Measurements from ENCODE around the gene PARD3.

DNA sequence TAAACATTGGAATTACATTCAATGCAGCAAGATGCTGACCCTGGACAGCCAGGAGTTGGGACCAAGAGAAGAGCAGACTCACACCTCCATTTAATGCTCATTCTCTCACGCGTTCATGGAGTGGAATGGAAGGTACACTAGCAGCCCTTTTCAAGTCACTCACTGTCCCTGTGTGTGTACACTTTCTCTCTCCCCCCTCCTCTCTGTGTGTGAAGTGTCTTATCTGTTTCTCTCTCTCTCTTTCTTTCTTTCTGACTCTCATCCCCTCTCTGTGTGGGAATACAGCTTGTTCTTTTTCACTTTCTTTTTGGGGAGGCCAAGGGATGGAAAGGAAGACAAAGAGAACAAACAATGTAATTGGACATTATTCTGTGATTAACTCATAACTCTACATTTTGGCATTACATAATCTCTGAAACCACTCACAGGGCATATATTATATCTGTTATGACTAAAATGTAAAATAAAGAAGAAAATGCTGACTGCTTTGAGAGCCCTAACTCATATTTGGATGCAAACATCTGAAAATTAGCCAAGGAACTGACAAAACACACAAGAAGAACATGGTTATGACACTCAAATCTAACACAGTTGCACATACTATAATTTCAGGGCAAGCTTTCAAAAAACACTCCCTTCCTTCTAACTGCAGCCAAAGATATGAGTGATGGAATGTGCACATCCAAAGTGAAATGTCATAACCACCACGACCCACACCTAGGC is 188.8 kb downstream of the PARD3 start:
- TF ChIP-seq, protein P1, sequence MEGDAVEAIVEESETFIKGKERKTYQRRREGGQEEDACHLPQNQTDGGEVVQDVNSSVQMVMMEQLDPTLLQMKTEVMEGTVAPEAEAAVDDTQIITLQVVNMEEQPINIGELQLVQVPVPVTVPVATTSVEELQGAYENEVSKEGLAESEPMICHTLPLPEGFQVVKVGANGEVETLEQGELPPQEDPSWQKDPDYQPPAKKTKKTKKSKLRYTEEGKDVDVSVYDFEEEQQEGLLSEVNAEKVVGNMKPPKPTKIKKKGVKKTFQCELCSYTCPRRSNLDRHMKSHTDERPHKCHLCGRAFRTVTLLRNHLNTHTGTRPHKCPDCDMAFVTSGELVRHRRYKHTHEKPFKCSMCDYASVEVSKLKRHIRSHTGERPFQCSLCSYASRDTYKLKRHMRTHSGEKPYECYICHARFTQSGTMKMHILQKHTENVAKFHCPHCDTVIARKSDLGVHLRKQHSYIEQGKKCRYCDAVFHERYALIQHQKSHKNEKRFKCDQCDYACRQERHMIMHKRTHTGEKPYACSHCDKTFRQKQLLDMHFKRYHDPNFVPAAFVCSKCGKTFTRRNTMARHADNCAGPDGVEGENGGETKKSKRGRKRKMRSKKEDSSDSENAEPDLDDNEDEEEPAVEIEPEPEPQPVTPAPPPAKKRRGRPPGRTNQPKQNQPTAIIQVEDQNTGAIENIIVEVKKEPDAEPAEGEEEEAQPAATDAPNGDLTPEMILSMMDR (IDR thresholded peaks at IDR 0.05) = no peak
- no peak for TF ChIP-seq POLR2A (IDR thresholded peaks at IDR 0.05)
